Thoracic aorta (tissue), 2 donors: ENCODE measurements around the gene ZMAT5. TPM values are rescaled to one million over a fixed set of nuclear protein-coding genes. Genes with fewer than 3 reads are reported as not detected.

Experiments used
- ATAC-seq: fragments of 150-250 bp; one replicate; pipeline ENCODE4 v1.8.0; 2017; ENCODE audit warnings: low read depth; ENCODE audit not compliant: insufficient number of reproducible peaks, low FRiP score
- DNase-seq: peaks from one replicate; pipeline ENCODE4 v3.0.0-alpha.2; 2020; ENCODE audit warnings: low spot score
- H3K27ac ChIP-seq, 2 donors: fragments of 200-600 bp; sonication (generic); 1 replicate in 1 of 2; 2 replicates in 1 of 2; pipeline ENCODE4 v1.5.1; 2016; ENCODE audit warnings: mild to moderate bottlenecking in 2 of 2, moderate library complexity in 2 of 2
- H3K27me3 ChIP-seq: fragments of 200-600 bp; sonication (generic); replicated peaks from 2 replicates; pipeline ENCODE4 v1.6.0; 2016; ENCODE audit warnings: mild to moderate bottlenecking; ENCODE audit not compliant: insufficient read depth
- H3K36me3 ChIP-seq: fragments of 200-600 bp; sonication (generic); one replicate; pipeline ENCODE4 v1.5.1; 2016
- H3K4me1 ChIP-seq, 2 donors: fragments of 200-600 bp; sonication (generic); 1 replicate in 1 of 2; 2 replicates in 1 of 2; pipeline versions ENCODE4 v1.5.1 to v1.6.0; 2016; ENCODE audit warnings: low read depth in 2 of 2, mild to moderate bottlenecking in 1 of 2; ENCODE audit not compliant: control insufficient read depth in 1 of 2
- H3K4me3 ChIP-seq: fragments of 200-600 bp; sonication (generic); 2 replicates; pipeline ENCODE4 v1.5.1; 2016; ENCODE audit warnings: mild to moderate bottlenecking
- H3K9me3 ChIP-seq: fragments of 200-600 bp; sonication (generic); 2 replicates; pipeline ENCODE4 v1.5.1; 2016
- CTCF ChIP-seq: fragments of 200-600 bp; sonication (generic); IDR thresholded peaks from one replicate; pipeline ENCODE4 v1.5.1; 2019; ENCODE audit warnings: antibody characterized with exemption
- total RNA-seq, 2 donors: library from RNA; depleted of rRNA; stranded (reverse); fragments of >200 nt; gene quantifications; one replicate each; pipeline versions ENCODE4 v1.1.0 to v1.2.3, GENCODE V29; 2016

The ZMAT5 gene
- total RNA-seq, 2 donors from 2014 or later, result 11.0 to 26.8 TPM

- no peaks in the 10 kb centered on the region for H3K27me3 ChIP-seq
- DNase-seq, result no peak
- H3K4me1 ChIP-seq, result peaks cover 0 to 14% of the 10 kb centered on the region in 2 donors
- H3K4me3 ChIP-seq, result no peak overlapping the region
- TF ChIP-seq CTCF, result no peak
- H3K9me3 ChIP-seq, result no peaks in the 10 kb centered on the region
- H3K27ac ChIP-seq, result no peak overlapping the region
- no peak for ATAC-seq
- no peaks in the 10 kb centered on the region for H3K36me3 ChIP-seq
These were observed 64.5 kb downstream of the ZMAT5 start for GRCh38 chr22:29702000-29702930.

GRCh38 chr22:29701155-29701999 is 65.4 kb downstream of the ZMAT5 start:
- Histone ChIP-seq H3K27ac (no peak overlapping the region), H3K4me1 (peaks cover 0 to 14% of the 10 kb centered on the region in 2 donors), H3K4me3 (no peak overlapping the region), H3K27me3 (no peaks in the 10 kb centered on the region), H3K36me3 (no peaks in the 10 kb centered on the region), H3K9me3 (no peaks in the 10 kb centered on the region)
- DNase-seq (no peak), ATAC-seq (no peak)
- TF ChIP-seq CTCF, result no peak

GRCh38 chr22:29700900-29701154 is 66.0 kb downstream of the ZMAT5 start:
- DNase-seq (no peak), ATAC-seq (no peak)
- H3K9me3 ChIP-seq, result no peaks in the 10 kb centered on the region
- no peaks in the 10 kb centered on the region for H3K36me3 ChIP-seq
- no peak overlapping the region for H3K4me3 ChIP-seq
- no peak for TF ChIP-seq CTCF
- H3K27ac ChIP-seq, result no peak overlapping the region
- H3K27me3 ChIP-seq, result no peaks in the 10 kb centered on the region
- H3K4me1 ChIP-seq, result peaks cover 0 to 14% of the 10 kb centered on the region in 2 donors

GRCh38 chr22:29700206-29700899 is 66.5 kb downstream of the ZMAT5 start:
- no peaks in the 10 kb centered on the region for H3K9me3 ChIP-seq
- no peak for TF ChIP-seq CTCF
- DNase-seq (no peak), ATAC-seq (no peak)
- H3K4me3 ChIP-seq, result no peak overlapping the region
- no peaks in the 10 kb centered on the region for H3K27me3 ChIP-seq
- H3K36me3 ChIP-seq, result peaks cover under 1% of the 10 kb centered on the region
- H3K4me1 ChIP-seq, result peaks cover 0 to 14% of the 10 kb centered on the region in 2 donors
- H3K27ac ChIP-seq, result no peak overlapping the region
